WI38 (cell line): Measurements from ENCODE around the gene DPYSL5.

ENCODE experiments used
- H3K4me3 ChIP-seq: 2 replicates; pipeline ENCODE4 v1.5.1; 2011; ENCODE audit warnings: low read depth, mild to moderate bottlenecking, control low read depth, low read length
- CTCF ChIP-seq: IDR thresholded peaks from 2 replicates; pipeline ENCODE4 v1.5.1; 2012; ENCODE audit warnings: low read depth, mild to moderate bottlenecking, control low read depth, low read length

DPYSL5 gene

GRCh38 chr2:26983746-26984145, 135.8 kb downstream of the DPYSL5 start:
- no peak overlapping the region for H3K4me3 ChIP-seq
- no peak for TF ChIP-seq CTCF

- no peak for TF ChIP-seq CTCF
These were observed 137.9 kb downstream of the DPYSL5 start for GRCh38 chr2:26985807-26986206.

GRCh38 chr2:26986576-26986975, 138.6 kb downstream of the DPYSL5 start:
- H3K4me3 ChIP-seq = no peak overlapping the region
- no peak for TF ChIP-seq CTCF

More at GRCh38 chr2:26985807-26986206, 137.9 kb downstream of the DPYSL5 start:
- no peak overlapping the region for H3K4me3 ChIP-seq

GRCh38 chr2:26988058-26988860, 140.3 kb downstream of the DPYSL5 start:
- TF ChIP-seq CTCF = no peak
- H3K4me3 ChIP-seq = no peak overlapping the region

GRCh38 chr2:26989156-26989555, 141.2 kb downstream of the DPYSL5 start:
- H3K4me3 ChIP-seq = no peak overlapping the region
- TF ChIP-seq CTCF = no peak

- no peak overlapping the region for H3K4me3 ChIP-seq
- TF ChIP-seq CTCF = no peak
These were observed 143.8 kb downstream of the DPYSL5 start for GRCh38 chr2:26991717-26992116.

GRCh38 chr2:26993768-26994167, 145.8 kb downstream of the DPYSL5 start:
- no peak for TF ChIP-seq CTCF
- H3K4me3 ChIP-seq = no peak overlapping the region
